Measurements from ENCODE around the gene NRXN3. TPM values are rescaled to one million over a fixed set of nuclear protein-coding genes. Genes with fewer than 3 reads are reported as not detected.
A peak's percentile ranks its signal among the peaks of the same experiment; 100 is the strongest.

Gene NRXN3
- total RNA-seq, 1 experiment from 2014 or later = 1.1 TPM

DNA sequence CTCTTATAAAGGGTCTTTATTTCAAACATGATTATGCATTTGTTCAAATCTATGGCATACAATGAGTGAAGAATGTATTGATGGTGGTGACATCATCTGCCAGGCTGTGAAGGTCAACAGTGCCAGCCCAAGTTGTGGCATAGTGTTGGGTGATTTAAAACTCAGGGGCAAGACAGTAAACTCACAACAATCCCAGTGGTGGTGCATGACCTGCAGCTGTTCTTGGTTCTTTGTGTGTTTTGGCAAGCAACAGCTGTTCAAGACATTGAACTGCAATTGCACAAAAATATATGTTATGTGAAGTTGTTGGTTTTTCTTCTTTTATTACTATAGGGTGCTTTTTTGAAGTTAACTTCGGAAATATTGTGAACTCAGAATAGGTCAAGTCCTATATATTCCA lies 851.6 kb downstream of the NRXN3 start:
- Histone ChIP-seq H3K4me3 (ENCODE audit: low read length) (no peak overlapping the region), H3K79me2 (ENCODE audit: low read length) (no peaks in the 10 kb centered on the region), H3K9me2 (replicated peaks; ENCODE audit: low read length) (no peaks in the 10 kb centered on the region), H2AFZ (ENCODE audit: low read length) (no peak overlapping the region), H4K20me1 (ENCODE audit: low read length) (no peaks in the 10 kb centered on the region), H3F3A (ENCODE audit: low read length, unreplicated experiment) (no peaks in the 10 kb centered on the region), H3K9me3 (ENCODE audit: low read length) (no peaks in the 10 kb centered on the region), H3K27me3 (ENCODE audit: low read length) (no peaks in the 10 kb centered on the region), H3K4me1 (ENCODE audit: insufficient read depth, low read length) (peaks cover 6% of the 10 kb centered on the region), H3K27ac (ENCODE audit: low read length) (no peak overlapping the region), H3K36me3 (ENCODE audit: low read depth, low read length) (no peaks in the 10 kb centered on the region), H3K9ac (ENCODE audit: low read length) (no peak overlapping the region), H3K4me2 (ENCODE audit: low read length) (no peak overlapping the region)
- no peak for ATAC-seq
- intact Hi-C loops (cut with micrococcal nuclease) = no loop called here
- BruUV-seq (replicated peaks) = no TSS peak
- no peak for DNase-seq
- TF ChIP-seq, protein P1, sequence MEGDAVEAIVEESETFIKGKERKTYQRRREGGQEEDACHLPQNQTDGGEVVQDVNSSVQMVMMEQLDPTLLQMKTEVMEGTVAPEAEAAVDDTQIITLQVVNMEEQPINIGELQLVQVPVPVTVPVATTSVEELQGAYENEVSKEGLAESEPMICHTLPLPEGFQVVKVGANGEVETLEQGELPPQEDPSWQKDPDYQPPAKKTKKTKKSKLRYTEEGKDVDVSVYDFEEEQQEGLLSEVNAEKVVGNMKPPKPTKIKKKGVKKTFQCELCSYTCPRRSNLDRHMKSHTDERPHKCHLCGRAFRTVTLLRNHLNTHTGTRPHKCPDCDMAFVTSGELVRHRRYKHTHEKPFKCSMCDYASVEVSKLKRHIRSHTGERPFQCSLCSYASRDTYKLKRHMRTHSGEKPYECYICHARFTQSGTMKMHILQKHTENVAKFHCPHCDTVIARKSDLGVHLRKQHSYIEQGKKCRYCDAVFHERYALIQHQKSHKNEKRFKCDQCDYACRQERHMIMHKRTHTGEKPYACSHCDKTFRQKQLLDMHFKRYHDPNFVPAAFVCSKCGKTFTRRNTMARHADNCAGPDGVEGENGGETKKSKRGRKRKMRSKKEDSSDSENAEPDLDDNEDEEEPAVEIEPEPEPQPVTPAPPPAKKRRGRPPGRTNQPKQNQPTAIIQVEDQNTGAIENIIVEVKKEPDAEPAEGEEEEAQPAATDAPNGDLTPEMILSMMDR (conservative IDR thresholded peaks at IDR 0.05; ENCODE audit: low read depth, low read length) = no peak
- TF ChIP-seq EZH2 (IDR thresholded peaks at IDR 0.05; ENCODE audit: low read length, unreplicated experiment) (no peak), EZH2phosphoT487 (IDR thresholded peaks at IDR 0.05; ENCODE audit: borderline replicate concordance, low read length) (no peak)
- ChIA-PET CTCF (no interaction called here), POLR2A (ENCODE audit: unreplicated experiment) (no interaction called here)

- Histone ChIP-seq H4K20me1 (ENCODE audit: low read length) (no peaks in the 10 kb centered on the region), H3K4me3 (ENCODE audit: low read length) (no peak overlapping the region), H3K9ac (ENCODE audit: low read length) (no peak overlapping the region), H3K27me3 (ENCODE audit: low read length) (no peaks in the 10 kb centered on the region), H3K79me2 (ENCODE audit: low read length) (no peaks in the 10 kb centered on the region), H2AFZ (ENCODE audit: low read length) (no peak overlapping the region), H3K9me3 (ENCODE audit: low read length) (no peaks in the 10 kb centered on the region), H3K4me2 (ENCODE audit: low read length) (no peak overlapping the region), H3K4me1 (ENCODE audit: insufficient read depth, low read length) (0 out of 2 replicates have a peak, but pooled peaks cover 9% of the 10 kb centered on the region), H3K9me2 (replicated peaks; ENCODE audit: low read length) (no peaks in the 10 kb centered on the region), H3K36me3 (ENCODE audit: low read depth, low read length) (no peaks in the 10 kb centered on the region), H3K27ac (ENCODE audit: low read length) (no peak overlapping the region), H3F3A (ENCODE audit: low read length, unreplicated experiment) (no peaks in the 10 kb centered on the region)
- BruUV-seq (replicated peaks) = no TSS peak
- CTCF ChIA-PET = interaction anchor here (0.6 kb wide), 1 partner anchor 93 kb away, joined by 4 read pairs; no protein-coding TSS in a partner anchor
- TF ChIP-seq, protein P1 (conservative IDR thresholded peaks at IDR 0.05; ENCODE audit: low read depth, low read length) = no peak
- no peak for TF ChIP-seq EZH2 (IDR thresholded peaks at IDR 0.05; ENCODE audit: low read length, unreplicated experiment)
- no peak for TF ChIP-seq EZH2phosphoT487 (IDR thresholded peaks at IDR 0.05; ENCODE audit: borderline replicate concordance, low read length)
- POLR2A ChIA-PET (ENCODE audit: unreplicated experiment) = no interaction called here
- DNase-seq = no peak
- no peak for ATAC-seq
- intact Hi-C loops (cut with micrococcal nuclease) = no loop called here
Observed at GRCh38 chr14:79027138-79027537, 857.0 kb downstream of the NRXN3 start.

DNA sequence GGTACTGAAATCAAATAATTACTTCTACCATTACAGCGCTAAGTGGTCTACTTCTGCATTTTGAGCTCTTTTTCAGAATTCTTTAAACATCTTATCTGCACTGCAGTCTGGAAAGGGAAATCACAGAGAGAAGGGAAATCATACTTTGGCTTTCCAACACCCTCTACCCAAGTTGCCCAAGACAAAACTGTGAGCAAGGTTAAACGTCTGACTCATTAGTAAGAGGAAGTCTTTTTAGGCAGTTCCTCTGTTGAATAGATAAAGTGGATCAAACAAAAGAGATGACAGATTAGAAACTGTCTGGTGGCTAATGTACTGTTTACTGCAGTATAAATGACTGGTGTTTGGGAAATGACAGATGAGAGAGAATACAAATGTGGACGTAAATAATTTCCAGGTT lies 858.1 kb downstream of the NRXN3 start:
- CTCF ChIA-PET = no interaction called here
- no TSS peak for BruUV-seq (replicated peaks)
- Histone ChIP-seq H3K9me2 (replicated peaks; ENCODE audit: low read length) (no peaks in the 10 kb centered on the region), H3F3A (ENCODE audit: low read length, unreplicated experiment) (no peaks in the 10 kb centered on the region), H3K9ac (ENCODE audit: low read length) (no peak overlapping the region), H3K36me3 (ENCODE audit: low read depth, low read length) (no peaks in the 10 kb centered on the region), H2AFZ (ENCODE audit: low read length) (no peak overlapping the region), H3K4me3 (ENCODE audit: low read length) (no peak overlapping the region), H3K4me1 (ENCODE audit: insufficient read depth, low read length) (0 out of 2 replicates have a peak, but pooled peaks cover 9% of the 10 kb centered on the region), H3K27me3 (ENCODE audit: low read length) (no peaks in the 10 kb centered on the region), H3K79me2 (ENCODE audit: low read length) (no peaks in the 10 kb centered on the region), H3K4me2 (ENCODE audit: low read length) (no peak overlapping the region), H4K20me1 (ENCODE audit: low read length) (no peaks in the 10 kb centered on the region), H3K27ac (ENCODE audit: low read length) (no peak overlapping the region), H3K9me3 (ENCODE audit: low read length) (no peaks in the 10 kb centered on the region)
- TF ChIP-seq EZH2phosphoT487 (IDR thresholded peaks at IDR 0.05; ENCODE audit: borderline replicate concordance, low read length) (no peak), EZH2 (IDR thresholded peaks at IDR 0.05; ENCODE audit: low read length, unreplicated experiment) (no peak)
- TF ChIP-seq, protein P1 (conservative IDR thresholded peaks at IDR 0.05; ENCODE audit: low read depth, low read length) = no peak
- intact Hi-C loops (cut with micrococcal nuclease) = no loop called here
- POLR2A ChIA-PET (ENCODE audit: unreplicated experiment) = no interaction called here
- ATAC-seq (no peak; the same call in 1 of the 2 replicates), DNase-seq (peak; percentile 30)
